T-cell (primary cell): Measurements from ENCODE around the gene EIF2S1. TPM values are rescaled to one million over a fixed set of nuclear protein-coding genes. Genes with fewer than 3 reads are reported as not detected.
"Not testable (repeated sequence)": the region's sequence is repeated elsewhere in the genome, so short reads cannot be mapped to it uniquely, and the experiment has no call there.

ENCODE experiments used
- ATAC-seq, 4 experiments: fragments of 200-7000 bp in 3 of 4; fragments of 150-1000 bp in 1 of 4; cut with Tn5 transposase; replicated peaks in 1 of 4; 1 replicate in 3 of 4; 2 replicates in 1 of 4; pipeline ENCODE4 v1.10.0; 2021; ENCODE audit warnings: moderate library complexity in 3 of 4, mild to moderate bottlenecking in 2 of 4, moderate number of reproducible peaks in 1 of 4
- CTCF ChIA-PET, 2 donors: fragments of 300-600 bp; sonication (Branson Sonifier 250); formaldehyde crosslinking; loops; one replicate each; lab custom pipeline; 2022; ENCODE audit warnings: antibody characterized with exemption in 2 of 2; lab: Charles Lee
- POLR2A ChIA-PET, 2 donors: fragments of 300-600 bp; sonication (Branson Sonifier 250); formaldehyde crosslinking; loops; one replicate each; lab custom pipeline; 2022; ENCODE audit warnings: antibody characterized with exemption in 2 of 2; lab: Charles Lee
- DNase-seq, 35 experiments: peaks; one replicate each; pipeline versions ENCODE4 v3.0.0 to v3.0.0-alpha.2; 2013 to 2023
- H3K27ac ChIP-seq: one replicate; pipeline ENCODE4 v1.5.1; 2013; ENCODE audit warnings: low read length
- H3K27me3 ChIP-seq, 2 experiments: replicated peaks in 1 of 2; 1 replicate in 1 of 2; 2 replicates in 1 of 2; pipeline versions ENCODE4 v1.6.1 to v1.7.0; 2013; ENCODE audit warnings: low read length in 1 of 2, mixed read lengths in 1 of 2; ENCODE audit not compliant: control insufficient read depth in 2 of 2, insufficient read depth in 2 of 2; ENCODE audit errors: extremely low read depth in 1 of 2
- H3K36me3 ChIP-seq, 2 donors: 1 replicate in 1 of 2; 2 replicates in 1 of 2; pipeline versions ENCODE4 v1.6.1 to v1.7.0; 2013; ENCODE audit warnings: low read length in 1 of 2; ENCODE audit not compliant: control insufficient read depth in 2 of 2, insufficient read depth in 1 of 2; ENCODE audit errors: extremely low read depth in 1 of 2
- H3K4me1 ChIP-seq, 2 experiments: 1 replicate in 1 of 2; 2 replicates in 1 of 2; pipeline versions ENCODE4 v1.6.1 to v1.7.0; 2013; ENCODE audit warnings: low read length in 2 of 2, mixed read lengths in 1 of 2; ENCODE audit not compliant: insufficient read depth in 2 of 2, control insufficient read depth in 1 of 2; ENCODE audit errors: extremely low read depth in 1 of 2
- H3K4me3 ChIP-seq, 2 donors: 1 replicate in 1 of 2; 2 replicates in 1 of 2; pipeline versions ENCODE4 v1.5.1 to v1.7.0; 2013; ENCODE audit warnings: mild to moderate bottlenecking in 2 of 2, low read length in 1 of 2, moderate library complexity in 1 of 2; ENCODE audit not compliant: control insufficient read depth in 1 of 2; ENCODE audit errors: extremely low read depth in 1 of 2
- H3K9me3 ChIP-seq: 2 replicates; pipeline ENCODE4 v1.7.0; 2013
- H3K27ac Mint-ChIP-seq, 2 donors: one replicate each; pipeline ENCODE4 v1.8.0; 2020 to 2021; ENCODE audit warnings: mild to moderate bottlenecking in 2 of 2, mixed read lengths in 2 of 2
- H3K27me3 Mint-ChIP-seq, 2 donors: one replicate each; pipeline ENCODE4 v1.8.0; 2021 to 2022; ENCODE audit warnings: mixed read lengths in 2 of 2
- H3K36me3 Mint-ChIP-seq: one replicate; pipeline ENCODE4 v1.8.0; 2021; ENCODE audit warnings: mixed read lengths
- H3K4me1 Mint-ChIP-seq, 3 donors: one replicate each; pipeline ENCODE4 v1.8.0; 2020 to 2022; ENCODE audit warnings: mixed read lengths in 3 of 3, mild to moderate bottlenecking in 1 of 3
- H3K4me3 Mint-ChIP-seq, 3 donors: one replicate each; pipeline ENCODE4 v1.8.0; 2020 to 2022; ENCODE audit warnings: mild to moderate bottlenecking in 3 of 3, mixed read lengths in 3 of 3, moderate library complexity in 3 of 3
- H3K9me3 Mint-ChIP-seq, 3 donors: one replicate each; pipeline ENCODE4 v1.8.0; 2020 to 2022; ENCODE audit warnings: mixed read lengths in 3 of 3
- WGBS: methylation state at CpG from one replicate; pipeline ENCODE4 v1.1.5; 2013; ENCODE audit warnings: missing lambda C conversion rate; ENCODE audit not compliant: insufficient coverage; 5-methylcytosine and 5-hydroxymethylcytosine counted together
- total RNA-seq, 35 experiments: library from RNA in 6 of 35; stranded (reverse) in 6 of 35; fragments of 120-200 nt in 1 of 35; gene quantifications; one replicate each; pipeline versions ENCODE4 v1.2.1 to v1.2.4 and lab custom pipeline; 2013 to 2026

EIF2S1 gene
- total RNA-seq, 5 donors from 2014 or later (not counting 1 experiment from before 2014, with no cell fraction given), result 38.8 to 66.0 (median 57.0) TPM

DNA sequence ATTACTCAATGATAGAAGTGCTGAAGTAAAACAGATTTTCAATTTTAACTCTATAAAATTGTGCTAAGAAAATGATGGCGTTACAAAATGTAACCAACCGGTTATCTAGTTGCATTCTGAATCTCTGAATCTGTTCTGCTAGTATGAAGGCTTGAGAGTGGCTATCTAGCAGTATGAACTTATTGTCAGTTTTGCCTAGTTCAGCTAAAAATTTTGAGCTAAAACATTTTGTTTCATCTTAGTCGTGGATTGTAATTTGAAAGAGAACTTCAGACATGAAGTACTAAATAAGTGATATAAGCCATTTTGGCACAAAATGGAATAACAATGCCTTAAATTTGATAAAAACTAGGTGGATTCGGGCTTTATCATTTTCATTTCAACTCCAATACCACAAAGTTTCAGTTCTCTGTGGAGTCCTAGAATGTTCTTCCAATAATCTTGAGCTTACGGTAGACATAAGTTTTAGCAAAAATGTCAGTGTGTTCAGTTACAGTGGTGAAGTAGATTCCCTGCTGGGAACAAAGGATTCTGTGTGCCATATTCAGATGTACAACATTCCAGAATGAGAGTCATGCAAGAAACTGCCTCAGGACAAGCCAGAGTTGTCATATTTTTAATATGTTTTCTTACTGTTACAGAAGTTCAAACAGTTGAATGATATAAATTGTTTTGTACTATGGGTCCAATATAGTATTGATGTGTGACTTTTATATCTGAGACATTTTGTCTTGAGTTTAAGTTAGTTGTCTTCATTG is 28.6 kb upstream of the EIF2S1 start:
- H3K36me3 Mint-ChIP-seq, result peaks cover 49% of the 10 kb centered on the region
- H3K9me3 Mint-ChIP-seq, result no peaks in the 10 kb centered on the region
- no peak overlapping the region for H3K27ac ChIP-seq
- no peak overlapping the region for H3K4me3 ChIP-seq
- ATAC-seq (no peak), DNase-seq (no peak)
- ChIA-PET CTCF (interaction anchor here in 1 of 2 donors (0.6 kb wide), 1 partner anchor 28 kb away, joined by 3 read pairs; the partner anchor contains the start of gene ATP6V1D), POLR2A (no interaction called here)
- H3K36me3 ChIP-seq, result peaks cover 0 to 39% of the 10 kb centered on the region in 2 donors
- no peak overlapping the region for H3K27ac Mint-ChIP-seq
- H3K4me1 Mint-ChIP-seq, result no peaks in the 10 kb centered on the region
- no peaks in the 10 kb centered on the region for H3K4me1 ChIP-seq
- H3K27me3 Mint-ChIP-seq, result no peaks in the 10 kb centered on the region
- 100% methylated on average over 1 of the region's 5 CpGs for WGBS
- no peaks in the 10 kb centered on the region for H3K27me3 ChIP-seq
- H3K9me3 ChIP-seq, result no peaks in the 10 kb centered on the region
- H3K4me3 Mint-ChIP-seq, result no peak overlapping the region

GRCh38 chr14:67332468-67332867 is 27.7 kb upstream of the EIF2S1 start:
- Histone ChIP-seq H3K9me3 (no peaks in the 10 kb centered on the region), H3K27ac (no peak overlapping the region), H3K36me3 (peaks cover 0 to 49% of the 10 kb centered on the region in 2 donors), H3K4me3 (no peak overlapping the region), H3K27me3 (no peaks in the 10 kb centered on the region), H3K4me1 (no peaks in the 10 kb centered on the region)
- no peak overlapping the region for H3K27ac Mint-ChIP-seq
- no peak overlapping the region for H3K4me3 Mint-ChIP-seq
- no peaks in the 10 kb centered on the region for H3K4me1 Mint-ChIP-seq
- no peaks in the 10 kb centered on the region for H3K9me3 Mint-ChIP-seq
- ChIA-PET POLR2A (interaction anchor here in 1 of 2 donors (0.6 kb wide), 1 partner anchor 1037 kb away, joined by 5 read pairs; no protein-coding TSS in a partner anchor), CTCF (interaction anchor here (0.5 to 1.0 kb wide), 2 partner anchors 165 to 973 kb away, joined by 3 to 5 read pairs; no protein-coding TSS in a partner anchor)
- peaks cover 47% of the 10 kb centered on the region for H3K36me3 Mint-ChIP-seq
- no peaks in the 10 kb centered on the region for H3K27me3 Mint-ChIP-seq
- DNase-seq (no peak), ATAC-seq (no peak)
- 100% methylated on average over 2 of the region's 5 CpGs for WGBS

- Histone ChIP-seq H3K4me1 (no peaks in the 10 kb centered on the region), H3K27me3 (no peaks in the 10 kb centered on the region), H3K9me3 (no peaks in the 10 kb centered on the region), H3K27ac (no peak overlapping the region), H3K36me3 (peaks cover 4 to 70% of the 10 kb centered on the region in 2 donors), H3K4me3 (no peak overlapping the region)
- DNase-seq (peak in 2 of 35 experiments; percentile 11 to 37), ATAC-seq (no peak)
- Mint-ChIP-seq H3K27ac (no peak overlapping the region), H3K36me3 (peaks cover 55% of the 10 kb centered on the region), H3K4me1 (no peaks in the 10 kb centered on the region), H3K27me3 (no peaks in the 10 kb centered on the region), H3K9me3 (no peaks in the 10 kb centered on the region), H3K4me3 (no peak overlapping the region)
- WGBS, result no CpG with 5 or more reads among the region's 2 CpGs
- POLR2A ChIA-PET, result no interaction called here
- CTCF ChIA-PET, result no interaction called here
These were observed 24.3 kb upstream of the EIF2S1 start for GRCh38 chr14:67335781-67336180.

DNA sequence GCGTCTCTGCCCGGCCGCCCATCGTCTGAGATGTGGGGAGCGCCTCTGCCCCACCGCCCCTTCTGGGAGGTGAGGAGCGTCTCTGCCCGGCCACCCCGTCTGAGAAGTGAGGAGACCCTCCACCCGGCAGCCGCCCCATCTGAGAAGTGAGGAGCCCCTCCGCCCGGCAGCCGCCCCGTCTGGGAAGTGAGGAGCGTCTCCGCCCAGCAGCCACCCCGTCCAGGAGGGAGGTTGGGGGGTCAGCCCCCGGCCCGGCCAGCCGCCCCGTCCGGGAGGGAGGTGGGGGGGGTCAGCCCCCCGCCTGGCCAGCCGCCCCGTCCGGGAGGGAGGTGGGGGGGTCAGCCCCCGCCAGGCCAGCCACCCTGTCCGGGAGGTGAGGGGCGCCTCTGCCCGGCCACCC is 18.9 kb upstream of the EIF2S1 start:
- H3K4me3 ChIP-seq, H3K9me3 Mint-ChIP-seq, CTCF ChIA-PET, H3K4me1 Mint-ChIP-seq, H3K27ac ChIP-seq, H3K27ac Mint-ChIP-seq, H3K9me3 ChIP-seq, DNase-seq, H3K27me3 Mint-ChIP-seq, POLR2A ChIA-PET, ATAC-seq, H3K4me1 ChIP-seq, H3K27me3 ChIP-seq, H3K4me3 Mint-ChIP-seq: not testable (repeated sequence)
- peaks cover 34% of the 10 kb centered on the region for H3K36me3 Mint-ChIP-seq
- 98% methylated on average over 8 of the region's 31 CpGs for WGBS
- H3K36me3 ChIP-seq, result peaks cover 7 to 63% of the 10 kb centered on the region in 2 donors

DNA sequence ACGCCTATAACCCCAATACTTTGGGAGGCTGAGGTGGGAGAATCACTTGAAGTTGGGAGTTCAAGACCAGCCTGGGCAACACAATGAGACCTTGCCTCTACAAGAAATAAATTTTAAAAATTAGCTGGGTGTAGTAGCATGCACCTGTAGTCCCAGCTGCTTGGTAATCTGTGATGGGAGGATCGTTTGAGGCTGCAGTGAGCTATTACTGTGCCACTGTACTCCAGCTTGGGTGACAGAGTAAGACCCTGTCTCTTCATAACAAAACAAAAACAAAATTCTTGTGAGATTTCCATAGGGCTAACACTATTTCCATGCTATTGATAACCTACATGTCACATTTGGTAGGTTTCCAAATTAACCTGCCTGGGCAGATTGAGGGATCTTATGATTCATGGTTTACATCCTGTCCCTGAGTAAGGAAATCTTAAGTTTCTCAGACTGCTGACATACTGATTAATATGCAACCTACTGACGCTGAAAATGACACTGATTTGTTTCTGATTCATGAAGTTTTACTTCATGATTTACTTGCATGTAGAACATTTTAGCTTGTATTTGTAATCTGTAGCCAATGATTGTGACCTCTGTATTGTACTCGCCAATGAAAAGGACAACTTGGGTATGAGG is 16.4 kb upstream of the EIF2S1 start:
- no peaks in the 10 kb centered on the region for H3K9me3 Mint-ChIP-seq
- Histone ChIP-seq H3K4me3 (no peak overlapping the region), H3K27ac (no peak overlapping the region), H3K9me3 (no peaks in the 10 kb centered on the region), H3K36me3 (peaks cover 7 to 58% of the 10 kb centered on the region in 2 donors), H3K27me3 (no peaks in the 10 kb centered on the region), H3K4me1 (no peaks in the 10 kb centered on the region)
- no peaks in the 10 kb centered on the region for H3K4me1 Mint-ChIP-seq
- H3K36me3 Mint-ChIP-seq, result peaks cover 28% of the 10 kb centered on the region
- DNase-seq (no peak), ATAC-seq (no peak)
- H3K27ac Mint-ChIP-seq, result no peak overlapping the region
- no peaks in the 10 kb centered on the region for H3K27me3 Mint-ChIP-seq
- no peak overlapping the region for H3K4me3 Mint-ChIP-seq
- POLR2A ChIA-PET, result interaction anchor here in 1 of 2 donors (0.7 kb wide), 1 partner anchor 233 kb away, joined by 3 read pairs; no protein-coding TSS in a partner anchor
- CTCF ChIA-PET, result no interaction called here
- 43% methylated on average over 1 of the region's 4 CpGs for WGBS

- DNase-seq, result no peak
- H3K27me3 ChIP-seq, result no peaks in the 10 kb centered on the region
- Mint-ChIP-seq H3K9me3 (no peaks in the 10 kb centered on the region), H3K4me3 (no peak overlapping the region), H3K36me3 (peaks cover 35% of the 10 kb centered on the region), H3K27ac (no peak overlapping the region), H3K4me1 (no peaks in the 10 kb centered on the region), H3K27me3 (no peaks in the 10 kb centered on the region)
- no peaks in the 10 kb centered on the region for H3K4me1 ChIP-seq
- ChIA-PET POLR2A (no interaction called here), CTCF (no interaction called here)
- H3K9me3 ChIP-seq, result no peaks in the 10 kb centered on the region
- H3K36me3 ChIP-seq, result peaks cover 9 to 62% of the 10 kb centered on the region in 2 donors
- no peak for ATAC-seq
- H3K4me3 ChIP-seq, result no peak overlapping the region
- H3K27ac ChIP-seq, result no peak overlapping the region
These were observed 14.5 kb upstream of the EIF2S1 start for GRCh38 chr14:67345583-67345982.
